ENCODE results near the gene GYS1. TPM values are rescaled to one million over a fixed set of nuclear protein-coding genes. Genes with fewer than 3 reads are reported as not detected.

GYS1 gene
- total and polyA plus RNA-seq, 4 donors = 2.6 to 8.7 (median 6.3) TPM

DNA sequence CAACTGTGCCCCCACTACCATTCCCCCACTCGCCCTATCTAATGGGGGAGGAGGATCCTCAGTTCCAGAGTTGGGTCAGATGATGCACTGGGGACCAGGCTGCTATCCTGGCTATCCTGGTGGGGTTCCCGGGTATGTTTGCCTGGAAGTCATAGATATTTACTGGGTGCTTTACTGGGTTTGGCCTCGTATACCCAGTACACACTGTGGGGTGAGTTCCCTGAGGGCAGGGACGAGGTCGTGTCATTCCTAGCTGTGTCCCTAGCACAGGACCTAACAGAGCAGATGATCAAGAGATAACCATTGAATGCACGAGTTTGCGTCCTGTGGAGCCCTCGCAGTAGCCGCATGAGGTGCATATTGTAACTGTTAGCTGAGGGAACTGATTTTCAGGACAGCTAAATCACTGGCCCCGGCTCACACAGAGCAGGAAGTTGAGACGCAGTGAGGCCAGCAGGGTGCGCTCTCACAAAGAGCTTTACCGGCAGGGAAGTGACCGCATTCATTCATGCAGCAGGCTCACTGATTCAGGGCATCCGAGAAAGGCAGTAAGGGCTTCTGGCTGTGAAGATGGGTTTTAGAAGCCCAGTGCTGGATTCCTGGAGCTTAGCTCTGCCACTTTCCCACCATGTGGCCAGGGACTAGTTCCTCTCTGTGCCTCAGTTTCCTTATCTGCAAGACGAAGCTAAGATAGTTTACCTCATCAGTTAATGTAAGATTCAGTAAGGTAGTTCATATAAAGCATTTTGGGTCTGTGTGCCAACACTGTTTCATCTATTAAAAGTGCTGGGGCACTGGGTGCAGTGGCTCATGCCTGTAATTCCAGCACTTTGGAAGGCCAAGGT, 6.6 kb upstream of the GYS1 start:
- TF ChIP-seq RAD21 (IDR thresholded peaks at IDR 0.05) (peak; percentile 34 to 74), FOXA2 (IDR thresholded peaks at IDR 0.05) (no peak)
- TF ChIP-seq, protein P1, sequence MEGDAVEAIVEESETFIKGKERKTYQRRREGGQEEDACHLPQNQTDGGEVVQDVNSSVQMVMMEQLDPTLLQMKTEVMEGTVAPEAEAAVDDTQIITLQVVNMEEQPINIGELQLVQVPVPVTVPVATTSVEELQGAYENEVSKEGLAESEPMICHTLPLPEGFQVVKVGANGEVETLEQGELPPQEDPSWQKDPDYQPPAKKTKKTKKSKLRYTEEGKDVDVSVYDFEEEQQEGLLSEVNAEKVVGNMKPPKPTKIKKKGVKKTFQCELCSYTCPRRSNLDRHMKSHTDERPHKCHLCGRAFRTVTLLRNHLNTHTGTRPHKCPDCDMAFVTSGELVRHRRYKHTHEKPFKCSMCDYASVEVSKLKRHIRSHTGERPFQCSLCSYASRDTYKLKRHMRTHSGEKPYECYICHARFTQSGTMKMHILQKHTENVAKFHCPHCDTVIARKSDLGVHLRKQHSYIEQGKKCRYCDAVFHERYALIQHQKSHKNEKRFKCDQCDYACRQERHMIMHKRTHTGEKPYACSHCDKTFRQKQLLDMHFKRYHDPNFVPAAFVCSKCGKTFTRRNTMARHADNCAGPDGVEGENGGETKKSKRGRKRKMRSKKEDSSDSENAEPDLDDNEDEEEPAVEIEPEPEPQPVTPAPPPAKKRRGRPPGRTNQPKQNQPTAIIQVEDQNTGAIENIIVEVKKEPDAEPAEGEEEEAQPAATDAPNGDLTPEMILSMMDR (IDR thresholded peaks at IDR 0.05; ENCODE audit: low read depth, low read length, missing input control) = peak; percentile 29
- Histone ChIP-seq H3K4me1 (ENCODE audit: control insufficient read depth in 4 of 4, insufficient read depth in 4 of 4, low read length in 3 of 4) (peaks cover 0 to 5% (median 2%) of the 10 kb centered on the region in 4 donors), H3K27ac (ENCODE audit: low read depth in 1 of 2, low read length in 2 of 2) (no peak overlapping the region), H3K9me3 (ENCODE audit: control insufficient read depth in 4 of 4, low read length in 3 of 4) (no peaks in the 10 kb centered on the region), H3K4me3 (ENCODE audit: low read depth in 1 of 3, low read length in 3 of 3) (no peak overlapping the region), H3K27me3 (ENCODE audit: control insufficient read depth in 4 of 4, insufficient read depth in 4 of 4, low read length in 3 of 4) (no peaks in the 10 kb centered on the region), H3K9ac (ENCODE audit: low read depth in 1 of 2, low read length in 2 of 2) (no peak overlapping the region), H3K36me3 (ENCODE audit: control insufficient read depth in 4 of 4, insufficient read depth in 3 of 4, low read depth in 1 of 4, low read length in 3 of 4) (peaks cover 3 to 16% (median 10%) of the 10 kb centered on the region in 4 donors)
- peak; percentile 64 for DNase-seq (ENCODE audit: low spot score)
- 73% methylated on average over 16 of the region's 16 CpGs for WGBS

DNA sequence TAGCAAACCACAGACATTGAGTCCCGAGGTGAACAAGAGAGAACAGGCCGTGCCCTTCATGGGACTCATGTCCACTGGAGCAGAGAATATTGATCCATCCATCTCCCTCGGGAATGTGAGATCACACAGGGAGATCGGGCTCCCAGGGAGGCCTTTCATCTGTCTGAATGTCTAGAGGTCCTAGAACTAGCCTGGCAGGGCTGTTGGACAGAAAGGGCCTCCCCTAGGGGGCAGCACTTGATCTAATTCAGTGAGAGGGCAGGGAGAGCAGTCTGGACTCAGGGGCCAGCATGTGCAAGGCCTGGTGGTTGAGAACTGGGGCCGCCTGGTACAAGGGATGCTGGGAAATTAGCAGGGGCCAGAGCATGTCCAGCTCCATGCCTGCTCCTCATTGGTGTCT, 4.9 kb upstream of the GYS1 start:
- whole genome bisulfite sequencing = 71% methylated on average over 5 of the region's 5 CpGs
- no peak for TF ChIP-seq TAF1 (conservative IDR thresholded peaks at IDR 0.05)
- no peak for TF ChIP-seq FOXA1 (IDR thresholded peaks at IDR 0.05)
- TF ChIP-seq RAD21 (IDR thresholded peaks at IDR 0.05) = peak; percentile 7 to 63
- TF ChIP-seq, protein P1 (IDR thresholded peaks at IDR 0.05; ENCODE audit: low read depth, low read length, missing input control) = peak; percentile 22
- TF ChIP-seq SP1 (IDR thresholded peaks at IDR 0.05) = no peak
- no peak for TF ChIP-seq HNF4A (conservative IDR thresholded peaks at IDR 0.05)

DNA sequence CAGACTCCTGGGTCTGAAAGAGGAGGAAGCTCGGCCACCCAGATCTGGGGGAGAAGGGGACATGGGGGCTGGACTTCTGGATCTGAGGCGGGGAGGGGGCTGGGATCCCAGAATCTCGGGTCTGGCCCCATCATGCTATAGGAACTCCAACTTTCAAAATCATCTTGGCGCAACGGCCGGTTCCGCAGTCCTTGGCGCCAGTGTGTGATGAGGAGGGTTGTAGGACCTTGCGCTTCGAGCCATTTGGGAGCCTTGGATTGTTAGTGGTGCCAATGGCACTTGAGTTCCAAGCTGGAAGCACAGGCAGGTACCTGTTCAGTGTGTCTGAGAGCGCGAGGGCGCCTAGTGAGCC, 902 bp upstream of the GYS1 start:
- H3K4me3 ChIP-seq (ENCODE audit: low read depth in 1 of 3, low read length in 3 of 3) = peak overlapping the region; percentile 59 to 80 (median 61)
- H3K27ac ChIP-seq (ENCODE audit: low read depth in 1 of 2, low read length in 2 of 2) = peak overlapping the region; percentile 89 to 99
- H3K27me3 ChIP-seq (ENCODE audit: control insufficient read depth in 4 of 4, insufficient read depth in 4 of 4, low read length in 3 of 4) = no peaks in the 10 kb centered on the region
- H3K9me3 ChIP-seq (ENCODE audit: control insufficient read depth in 4 of 4, low read length in 3 of 4) = no peaks in the 10 kb centered on the region
- H3K4me1 ChIP-seq (ENCODE audit: control insufficient read depth in 4 of 4, insufficient read depth in 4 of 4, low read length in 3 of 4) = peaks cover 12 to 28% (median 17%) of the 10 kb centered on the region in 4 donors
- 2% methylated on average over 13 of the region's 13 CpGs for WGBS
- DNase-seq (ENCODE audit: low spot score) = no peak
- no peaks in the 10 kb centered on the region for H3K36me3 ChIP-seq (ENCODE audit: control insufficient read depth in 4 of 4, insufficient read depth in 3 of 4, low read depth in 1 of 4, low read length in 3 of 4)
- H3K9ac ChIP-seq (ENCODE audit: low read depth in 1 of 2, low read length in 2 of 2) = peak overlapping the region; percentile 45 to 55
- TF ChIP-seq, protein P1 (IDR thresholded peaks at IDR 0.05; ENCODE audit: low read depth, low read length, missing input control) = no peak
- TF ChIP-seq FOXA1 (IDR thresholded peaks at IDR 0.05) = no peak
- no peak for TF ChIP-seq FOXA2 (IDR thresholded peaks at IDR 0.05)
- no peak for TF ChIP-seq JUND (IDR thresholded peaks at IDR 0.05)
- TF ChIP-seq, protein P2, sequence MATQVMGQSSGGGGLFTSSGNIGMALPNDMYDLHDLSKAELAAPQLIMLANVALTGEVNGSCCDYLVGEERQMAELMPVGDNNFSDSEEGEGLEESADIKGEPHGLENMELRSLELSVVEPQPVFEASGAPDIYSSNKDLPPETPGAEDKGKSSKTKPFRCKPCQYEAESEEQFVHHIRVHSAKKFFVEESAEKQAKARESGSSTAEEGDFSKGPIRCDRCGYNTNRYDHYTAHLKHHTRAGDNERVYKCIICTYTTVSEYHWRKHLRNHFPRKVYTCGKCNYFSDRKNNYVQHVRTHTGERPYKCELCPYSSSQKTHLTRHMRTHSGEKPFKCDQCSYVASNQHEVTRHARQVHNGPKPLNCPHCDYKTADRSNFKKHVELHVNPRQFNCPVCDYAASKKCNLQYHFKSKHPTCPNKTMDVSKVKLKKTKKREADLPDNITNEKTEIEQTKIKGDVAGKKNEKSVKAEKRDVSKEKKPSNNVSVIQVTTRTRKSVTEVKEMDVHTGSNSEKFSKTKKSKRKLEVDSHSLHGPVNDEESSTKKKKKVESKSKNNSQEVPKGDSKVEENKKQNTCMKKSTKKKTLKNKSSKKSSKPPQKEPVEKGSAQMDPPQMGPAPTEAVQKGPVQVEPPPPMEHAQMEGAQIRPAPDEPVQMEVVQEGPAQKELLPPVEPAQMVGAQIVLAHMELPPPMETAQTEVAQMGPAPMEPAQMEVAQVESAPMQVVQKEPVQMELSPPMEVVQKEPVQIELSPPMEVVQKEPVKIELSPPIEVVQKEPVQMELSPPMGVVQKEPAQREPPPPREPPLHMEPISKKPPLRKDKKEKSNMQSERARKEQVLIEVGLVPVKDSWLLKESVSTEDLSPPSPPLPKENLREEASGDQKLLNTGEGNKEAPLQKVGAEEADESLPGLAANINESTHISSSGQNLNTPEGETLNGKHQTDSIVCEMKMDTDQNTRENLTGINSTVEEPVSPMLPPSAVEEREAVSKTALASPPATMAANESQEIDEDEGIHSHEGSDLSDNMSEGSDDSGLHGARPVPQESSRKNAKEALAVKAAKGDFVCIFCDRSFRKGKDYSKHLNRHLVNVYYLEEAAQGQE (IDR thresholded peaks at IDR 0.05) = no peak
- TF ChIP-seq, protein P3, sequence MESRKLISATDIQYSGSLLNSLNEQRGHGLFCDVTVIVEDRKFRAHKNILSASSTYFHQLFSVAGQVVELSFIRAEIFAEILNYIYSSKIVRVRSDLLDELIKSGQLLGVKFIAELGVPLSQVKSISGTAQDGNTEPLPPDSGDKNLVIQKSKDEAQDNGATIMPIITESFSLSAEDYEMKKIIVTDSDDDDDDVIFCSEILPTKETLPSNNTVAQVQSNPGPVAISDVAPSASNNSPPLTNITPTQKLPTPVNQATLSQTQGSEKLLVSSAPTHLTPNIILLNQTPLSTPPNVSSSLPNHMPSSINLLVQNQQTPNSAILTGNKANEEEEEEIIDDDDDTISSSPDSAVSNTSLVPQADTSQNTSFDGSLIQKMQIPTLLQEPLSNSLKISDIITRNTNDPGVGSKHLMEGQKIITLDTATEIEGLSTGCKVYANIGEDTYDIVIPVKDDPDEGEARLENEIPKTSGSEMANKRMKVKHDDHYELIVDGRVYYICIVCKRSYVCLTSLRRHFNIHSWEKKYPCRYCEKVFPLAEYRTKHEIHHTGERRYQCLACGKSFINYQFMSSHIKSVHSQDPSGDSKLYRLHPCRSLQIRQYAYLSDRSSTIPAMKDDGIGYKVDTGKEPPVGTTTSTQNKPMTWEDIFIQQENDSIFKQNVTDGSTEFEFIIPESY (IDR thresholded peaks at IDR 0.05) = no peak
- TF ChIP-seq, protein P4, sequence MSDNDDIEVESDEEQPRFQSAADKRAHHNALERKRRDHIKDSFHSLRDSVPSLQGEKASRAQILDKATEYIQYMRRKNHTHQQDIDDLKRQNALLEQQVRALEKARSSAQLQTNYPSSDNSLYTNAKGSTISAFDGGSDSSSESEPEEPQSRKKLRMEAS (IDR thresholded peaks at IDR 0.05) = no peak
- no peak for TF ChIP-seq RXRA (IDR thresholded peaks at IDR 0.05)
- TF ChIP-seq SP1 (IDR thresholded peaks at IDR 0.05) = no peak

More for the DNA sequence above, 4.9 kb upstream of the GYS1 start:
- Histone ChIP-seq H3K4me1 (ENCODE audit: control insufficient read depth in 4 of 4, insufficient read depth in 4 of 4, low read length in 3 of 4) (peaks cover 2 to 13% (median 7%) of the 10 kb centered on the region in 4 donors), H3K9ac (ENCODE audit: low read depth in 1 of 2, low read length in 2 of 2) (no peak overlapping the region), H3K27ac (ENCODE audit: low read depth in 1 of 2, low read length in 2 of 2) (no peak overlapping the region), H3K36me3 (ENCODE audit: control insufficient read depth in 4 of 4, insufficient read depth in 3 of 4, low read depth in 1 of 4, low read length in 3 of 4) (peaks cover 0 to 3% (median 2%) of the 10 kb centered on the region in 4 donors), H3K27me3 (ENCODE audit: control insufficient read depth in 4 of 4, insufficient read depth in 4 of 4, low read length in 3 of 4) (no peaks in the 10 kb centered on the region), H3K4me3 (ENCODE audit: low read depth in 1 of 3, low read length in 3 of 3) (no peak overlapping the region), H3K9me3 (ENCODE audit: control insufficient read depth in 4 of 4, low read length in 3 of 4) (no peaks in the 10 kb centered on the region)
- DNase-seq (ENCODE audit: low spot score) = peak; percentile 70

All from liver (tissue), 9 donors.